Keratinocyte (primary cell): Measurements from ENCODE around the gene CAMKMT. TPM values are rescaled to one million over a fixed set of nuclear protein-coding genes. Genes with fewer than 3 reads are reported as not detected.

ENCODE experiments used
- DNase-seq: peaks from one replicate; pipeline ENCODE4 v3.0.0-alpha.2; 2011; ENCODE audit warnings: low read depth, missing footprints, low spot score
- FAIRE-seq: peaks from 2 replicates; lab custom pipeline; 2011; peaks lifted over from hg19 to GRCh38; lab: Jason Lieb, UNC
- H2AFZ ChIP-seq: 2 replicates; pipeline ENCODE4 v1.6.0; 2012; ENCODE audit warnings: low read length, control low read depth, inconsistent platforms; ENCODE audit not compliant: control insufficient read depth
- H3K27ac ChIP-seq: 2 replicates; pipeline ENCODE4 v1.5.1; 2011; ENCODE audit warnings: low read length; ENCODE audit not compliant: control insufficient read depth, insufficient read depth
- H3K27me3 ChIP-seq: 3 replicates; pipeline ENCODE4 v1.6.0; 2011; ENCODE audit warnings: low read length; ENCODE audit not compliant: control insufficient read depth, insufficient read depth; ENCODE audit errors: extremely low read depth
- H3K36me3 ChIP-seq, 2 experiments: 2 replicates in 1 of 2; 3 replicates in 1 of 2; pipeline ENCODE4 v1.5.1; 2011; ENCODE audit warnings: low read length in 2 of 2, mild to moderate bottlenecking in 1 of 2; ENCODE audit not compliant: control insufficient read depth in 2 of 2, insufficient read depth in 2 of 2; ENCODE audit errors: extremely low read depth in 1 of 2
- H3K4me1 ChIP-seq: 3 replicates; pipeline ENCODE4 v1.5.1; 2011; ENCODE audit warnings: low read length; ENCODE audit not compliant: control insufficient read depth, insufficient read depth; ENCODE audit errors: extremely low read depth
- H3K4me2 ChIP-seq: 3 replicates; pipeline ENCODE4 v1.6.0; 2011; ENCODE audit warnings: low read depth, low read length; ENCODE audit not compliant: control insufficient read depth, insufficient read depth; ENCODE audit errors: extremely low read depth
- H3K4me3 ChIP-seq, 3 experiments: fragments of 200-600 bp in 1 of 3; sonication (generic) in 1 of 3; 2 replicates in 2 of 3; 3 replicates in 1 of 3; pipeline ENCODE4 v1.5.1; 2011 to 2016; ENCODE audit warnings: low read length in 3 of 3, mild to moderate bottlenecking in 3 of 3, control low read depth in 2 of 3, inconsistent platforms in 1 of 3, low read depth in 1 of 3, mixed read lengths in 1 of 3, mixed run types in 1 of 3, moderate library complexity in 1 of 3; ENCODE audit not compliant: control insufficient read depth in 2 of 3, insufficient read depth in 2 of 3; ENCODE audit errors: extremely low read depth in 1 of 3
- H3K79me2 ChIP-seq: 2 replicates; pipeline ENCODE4 v1.6.0; 2012; ENCODE audit warnings: low read length; ENCODE audit not compliant: control insufficient read depth, insufficient read depth
- H3K9ac ChIP-seq: 3 replicates; pipeline ENCODE4 v1.6.0; 2011; ENCODE audit warnings: low read length; ENCODE audit not compliant: control insufficient read depth, insufficient read depth; ENCODE audit errors: extremely low read depth
- H3K9me1 ChIP-seq: 3 replicates; pipeline ENCODE4 v1.6.0; 2011; ENCODE audit warnings: low read length; ENCODE audit not compliant: control insufficient read depth, insufficient read depth; ENCODE audit errors: extremely low read depth
- H3K9me3 ChIP-seq: 2 replicates; pipeline ENCODE4 v1.5.1; 2012; ENCODE audit warnings: low read depth, low read length; ENCODE audit not compliant: control insufficient read depth
- H4K20me1 ChIP-seq: 3 replicates; pipeline ENCODE4 v1.6.0; 2011; ENCODE audit warnings: low read length; ENCODE audit not compliant: control insufficient read depth, insufficient read depth; ENCODE audit errors: extremely low read depth
- CTCF ChIP-seq, 3 experiments: IDR thresholded peaks in 1 of 3; conservative IDR thresholded peaks in 1 of 3; optimal IDR thresholded peaks in 1 of 3; 2 replicates in 2 of 3; 3 replicates in 1 of 3; pipeline versions ENCODE3 to v1.5.1; 2011; ENCODE audit warnings: low read length in 3 of 3, mild to moderate bottlenecking in 3 of 3, moderate library complexity in 2 of 3, control low read depth in 1 of 3, inconsistent platforms in 1 of 3; ENCODE audit not compliant: insufficient read depth in 2 of 3; ENCODE audit errors: extremely low read depth in 1 of 3
- EZH2 ChIP-seq: IDR thresholded peaks from one replicate; pipeline ENCODE4 v1.6.1; 2012; ENCODE audit warnings: inconsistent platforms, mild to moderate bottlenecking, low read length, moderate library complexity
- dilution Hi-C: fragments of 300-500 bp; cut with MboI; formaldehyde crosslinking; loops from one replicate; pipeline ENCODE4 v1.7.0; 2020; ENCODE audit warnings: low sequenced_read_pairs; ENCODE audit not compliant: extremely low pct_ligation_motif_present
- polyA plus RNA-seq, 5 experiments: library from polyadenylated mRNA; depleted of rRNA in 3 of 5; stranded (reverse) in 3 of 5; stranded (forward) in 1 of 5; unstranded in 1 of 5; fragments of >200 nt; gene quantifications; 1 replicate in 1 of 5; 2 replicates in 3 of 5; 3 replicates in 1 of 5; pipeline versions ENCODE4 v1.2.1 to v1.2.3, GENCODE V29; 2011 to 2012; ENCODE audit warnings: missing spikeins in 2 of 5, low read depth in 1 of 5, low replicate concordance in 1 of 5

CAMKMT gene
- polyA plus RNA-seq, 1 donor (not counting 4 experiments of a cell fraction or from before 2014, with no cell fraction given), result 9.9 TPM

GRCh38 chr2:44740678-44741077 is 378.9 kb downstream of the CAMKMT start:
- DNase-seq (no peak), FAIRE-seq (no peak)
- Histone ChIP-seq H3K27me3 (no peaks in the 10 kb centered on the region), H3K9me1 (no peaks in the 10 kb centered on the region), H3K4me1 (no peaks in the 10 kb centered on the region), H2AFZ (no peak overlapping the region), H3K27ac (no peak overlapping the region), H3K4me3 (no peak overlapping the region), H3K36me3 (no peaks in the 10 kb centered on the region), H4K20me1 (no peaks in the 10 kb centered on the region), H3K9me3 (no peaks in the 10 kb centered on the region), H3K4me2 (no peak overlapping the region), H3K79me2 (no peaks in the 10 kb centered on the region), H3K9ac (no peak overlapping the region)
- TF ChIP-seq EZH2, result no peak
- TF ChIP-seq CTCF (optimal IDR thresholded peaks at IDR 0.05 in 1 of 3, IDR thresholded peaks at IDR 0.05 in 1 of 3, conservative IDR thresholded peaks at IDR 0.05 in 1 of 3; ENCODE audit: extremely low read depth in 1 of 3, insufficient read depth in 2 of 3, low read length in 3 of 3), result no peak
- dilution Hi-C loops, result no loop called here

- DNase-seq (no peak), FAIRE-seq (no peak)
- Histone ChIP-seq H3K36me3 (no peaks in the 10 kb centered on the region), H3K9ac (no peak overlapping the region), H3K9me3 (no peaks in the 10 kb centered on the region), H4K20me1 (no peaks in the 10 kb centered on the region), H3K4me3 (no peak overlapping the region), H3K4me2 (no peak overlapping the region), H3K27me3 (no peaks in the 10 kb centered on the region), H3K9me1 (no peaks in the 10 kb centered on the region), H3K27ac (no peak overlapping the region), H2AFZ (no peak overlapping the region), H3K79me2 (no peaks in the 10 kb centered on the region), H3K4me1 (no peaks in the 10 kb centered on the region)
- TF ChIP-seq CTCF (optimal IDR thresholded peaks at IDR 0.05 in 1 of 3, IDR thresholded peaks at IDR 0.05 in 1 of 3, conservative IDR thresholded peaks at IDR 0.05 in 1 of 3; ENCODE audit: extremely low read depth in 1 of 3, insufficient read depth in 2 of 3, low read length in 3 of 3) (no peak), EZH2 (no peak)
- dilution Hi-C loops, result no loop called here
Observed at GRCh38 chr2:44741507-44741906, 379.8 kb downstream of the CAMKMT start.
